Activated T-cell treated with anti-CD3 and anti-CD28 coated beads, Interleukin-2, amount 50 U/mL, for 1 hour (primary cell): ENCODE measurements around the gene SERPINB13.
"Not testable (repeated sequence)": the region's sequence is repeated elsewhere in the genome, so short reads cannot be mapped to it uniquely, and the experiment has no call there.

Experiments used
- DNase-seq: peaks from one replicate; pipeline ENCODE4 v3.0.0-alpha.2; 2020

SERPINB13 gene

GRCh38 chr18:63590966-63591695, 4.0 kb downstream of the SERPINB13 start:
- no peak for DNase-seq

GRCh38 chr18:63591725-63592124, 4.6 kb downstream of the SERPINB13 start:
- no peak for DNase-seq

- DNase-seq, result no peak
Measured at GRCh38 chr18:63592471-63592870, 5.3 kb downstream of the SERPINB13 start.

- DNase-seq, result no peak
Measured at GRCh38 chr18:63596964-63597363, 9.8 kb downstream of the SERPINB13 start.

- no peak for DNase-seq
Measured at GRCh38 chr18:63603355-63603754, 16.2 kb downstream of the SERPINB13 start.

GRCh38 chr18:63603772-63604171, 16.6 kb downstream of the SERPINB13 start:
- DNase-seq, result no peak

GRCh38 chr18:63604791-63605567, 17.8 kb downstream of the SERPINB13 start:
- no peak for DNase-seq

GRCh38 chr18:63606526-63606925, 19.4 kb downstream of the SERPINB13 start:
- DNase-seq, result no peak

GRCh38 chr18:63613420-63613819, 26.3 kb downstream of the SERPINB13 start:
- DNase-seq, result no peak

- no peak for DNase-seq
Measured at GRCh38 chr18:63617049-63617914, 30.1 kb downstream of the SERPINB13 start.

- DNase-seq, result no peak
Measured at GRCh38 chr18:63617915-63618234, 30.7 kb downstream of the SERPINB13 start.

GRCh38 chr18:63619661-63620060, 32.5 kb downstream of the SERPINB13 start:
- no peak for DNase-seq

- no peak for DNase-seq
Measured at GRCh38 chr18:63624863-63625262, 37.7 kb downstream of the SERPINB13 start.

GRCh38 chr18:63626431-63626830, 39.3 kb downstream of the SERPINB13 start:
- no peak for DNase-seq

- DNase-seq, result no peak
Measured at GRCh38 chr18:63627819-63628218, 40.7 kb downstream of the SERPINB13 start.

GRCh38 chr18:63637703-63638102, 50.6 kb downstream of the SERPINB13 start:
- no peak for DNase-seq

GRCh38 chr18:63641157-63641680, 54.1 kb downstream of the SERPINB13 start:
- DNase-seq, result not testable (repeated sequence)

- not testable (repeated sequence) for DNase-seq
Measured at GRCh38 chr18:63642668-63643356, 55.7 kb downstream of the SERPINB13 start.

GRCh38 chr18:63644142-63644541, 57.0 kb downstream of the SERPINB13 start, which contains the start of gene SERPINB4:
SERPINB4 (minus strand) TSS chr18:63644256; CDS start chr18:63643577, 679 bp downstream.
- DNase-seq, result not testable (repeated sequence)

- not testable (repeated sequence) for DNase-seq
Measured at GRCh38 chr18:63644694-63645093, 57.6 kb downstream of the SERPINB13 start.

- no peak for DNase-seq
Measured at GRCh38 chr18:63646936-63647335, 59.8 kb downstream of the SERPINB13 start.

- DNase-seq, result no peak
Measured at GRCh38 chr18:63648241-63648640, 61.1 kb downstream of the SERPINB13 start.
